Activated CD8-positive, alpha-beta memory T cell treated with anti-CD3 and anti-CD28 coated beads for 48 hours (primary cell): ENCODE results near the gene MRPL33.
"Not testable (repeated sequence)": the region's sequence is repeated elsewhere in the genome, so short reads cannot be mapped to it uniquely, and the experiment has no call there.

Experiments
- DNase-seq, 3 experiments: peaks; one replicate each; pipeline ENCODE4 v3.0.0-alpha.2; 2020; ENCODE audit warnings: low read depth in 2 of 3, low spot score in 2 of 3

The MRPL33 gene

GRCh38 chr2:27739058-27739373 is 32.5 kb upstream of the MRPL33 start:
- no peak for DNase-seq

GRCh38 chr2:27741673-27742072 is 29.8 kb upstream of the MRPL33 start:
- no peak for DNase-seq

- no peak for DNase-seq
These were observed 28.9 kb upstream of the MRPL33 start for GRCh38 chr2:27742571-27742970.

GRCh38 chr2:27745494-27745893 is 26.0 kb upstream of the MRPL33 start:
- DNase-seq: not testable (repeated sequence)

GRCh38 chr2:27746325-27746724 is 25.2 kb upstream of the MRPL33 start:
- no peak for DNase-seq

GRCh38 chr2:27747827-27748352 is 23.6 kb upstream of the MRPL33 start:
- DNase-seq: no peak

- DNase-seq: not testable (repeated sequence)
These were observed 22.5 kb upstream of the MRPL33 start for GRCh38 chr2:27748803-27749554.

- DNase-seq: no peak
These were observed 20.1 kb upstream of the MRPL33 start for GRCh38 chr2:27751377-27751776.

GRCh38 chr2:27752551-27753237 is 18.8 kb upstream of the MRPL33 start:
- no peak for DNase-seq

- DNase-seq: peak in 2 of 3 experiments; percentile 55 to 57
These were observed 17.4 kb upstream of the MRPL33 start for GRCh38 chr2:27754138-27754588.

- DNase-seq: no peak
These were observed 16.7 kb upstream of the MRPL33 start for GRCh38 chr2:27754831-27755230.

GRCh38 chr2:27756091-27756490 is 15.4 kb upstream of the MRPL33 start:
- no peak for DNase-seq

GRCh38 chr2:27756544-27757498 is 14.7 kb upstream of the MRPL33 start:
- DNase-seq: no peak

GRCh38 chr2:27762951-27763906 is 8.3 kb upstream of the MRPL33 start:
- no peak for DNase-seq

- no peak for DNase-seq
These were observed 7.6 kb upstream of the MRPL33 start for GRCh38 chr2:27763907-27764267.

GRCh38 chr2:27764526-27764925 is 7.0 kb upstream of the MRPL33 start:
- DNase-seq: not testable (repeated sequence)

GRCh38 chr2:27765621-27766286 is 5.8 kb upstream of the MRPL33 start:
- peak in 2 of 3 experiments; percentile 12 to 37 for DNase-seq

GRCh38 chr2:27766287-27766661 is 5.2 kb upstream of the MRPL33 start:
- no peak for DNase-seq

- DNase-seq: no peak
These were observed 344 bp upstream of the MRPL33 start for GRCh38 chr2:27771202-27771547.

GRCh38 chr2:27772804-27773203 is 1.3 kb downstream of the MRPL33 start:
- no peak for DNase-seq
